ENCODE measurements around the gene DLGAP4. TPM values are rescaled to one million over a fixed set of nuclear protein-coding genes. Genes with fewer than 3 reads are reported as not detected.

DLGAP4 gene
- total and polyA plus RNA-seq, 2 of the 13 experiments (the other 11 are each of a cell fraction or from before 2014, with no cell fraction given): 15.2 to 26.7 TPM

DNA sequence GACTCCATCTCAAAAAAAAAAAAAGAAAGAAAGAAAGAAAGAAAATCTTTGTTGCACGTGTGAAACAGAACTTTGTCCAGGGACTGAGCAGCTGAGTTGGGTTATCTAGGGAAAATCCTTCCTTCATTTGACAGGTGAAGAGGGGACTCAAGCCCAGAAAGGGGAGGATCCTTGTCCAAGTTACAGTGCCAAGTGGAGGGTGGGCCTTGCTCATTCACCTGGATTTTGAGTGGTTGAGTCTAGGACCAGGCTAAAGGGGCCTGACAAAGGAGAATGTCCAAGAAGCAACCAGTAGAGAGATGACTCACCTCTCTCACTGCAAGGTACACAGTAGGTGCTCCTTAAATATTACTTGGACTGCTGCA lies 269.9 kb downstream of the DLGAP4 start:
- WGBS (ENCODE audit: low lambda C conversion rate): 31% methylated on average over 1 of the region's 1 CpG
- no peaks in the 10 kb centered on the region for H3K9me3 ChIP-seq (ENCODE audit: low read length)
- FAIRE-seq: no peak
- H3K79me2 ChIP-seq (ENCODE audit: insufficient read depth, low read length): peaks cover 56% of the 10 kb centered on the region
- peaks cover 21 to 25% of the 10 kb centered on the region in 2 experiments for H3K36me3 ChIP-seq (replicated peaks in 1 of 2; ENCODE audit: control insufficient read depth in 1 of 2, insufficient read depth in 2 of 2, low read length in 2 of 2)
- DNase-seq (ENCODE audit: low spot score): no peak
- TF ChIP-seq TEAD3 (CRISPR knock-in tag; optimal IDR thresholded peaks at IDR 0.05; ENCODE audit: borderline replicate concordance) (peak; percentile 19), ZKSCAN8 (CRISPR knock-in tag; IDR thresholded peaks at IDR 0.05; ENCODE audit: borderline replicate concordance) (0 out of 2 replicates have a peak, but pooled peaks have one; percentile 22), SOX13 (IDR thresholded peaks at IDR 0.05) (no peak), SOX13 (CRISPR knock-in tag; conservative IDR thresholded peaks at IDR 0.05 in 1 of 2, IDR thresholded peaks at IDR 0.05 in 1 of 2) (0 out of 4 replicates have a peak, but pooled peaks of 1 of the 2 experiments have one; percentile 7), FOSL2 (CRISPR knock-in tag; IDR thresholded peaks at IDR 0.05) (peak; percentile 44), EEA1 (CRISPR knock-in tag; IDR thresholded peaks at IDR 0.05; ENCODE audit: borderline replicate concordance) (no peak), SMYD3 (CRISPR knock-in tag; IDR thresholded peaks at IDR 0.05) (0 out of 2 replicates have a peak, but pooled peaks have one; percentile 36), RBFOX2 (IDR thresholded peaks at IDR 0.05; ENCODE audit: low read depth, low read length) (0 out of 2 replicates have a peak, but pooled peaks have one; percentile 19), HNRNPLL (IDR thresholded peaks at IDR 0.05; ENCODE audit: low read depth, low read length, poor library complexity, severe bottlenecking) (no peak)
- TF ChIP-seq, protein P1, sequence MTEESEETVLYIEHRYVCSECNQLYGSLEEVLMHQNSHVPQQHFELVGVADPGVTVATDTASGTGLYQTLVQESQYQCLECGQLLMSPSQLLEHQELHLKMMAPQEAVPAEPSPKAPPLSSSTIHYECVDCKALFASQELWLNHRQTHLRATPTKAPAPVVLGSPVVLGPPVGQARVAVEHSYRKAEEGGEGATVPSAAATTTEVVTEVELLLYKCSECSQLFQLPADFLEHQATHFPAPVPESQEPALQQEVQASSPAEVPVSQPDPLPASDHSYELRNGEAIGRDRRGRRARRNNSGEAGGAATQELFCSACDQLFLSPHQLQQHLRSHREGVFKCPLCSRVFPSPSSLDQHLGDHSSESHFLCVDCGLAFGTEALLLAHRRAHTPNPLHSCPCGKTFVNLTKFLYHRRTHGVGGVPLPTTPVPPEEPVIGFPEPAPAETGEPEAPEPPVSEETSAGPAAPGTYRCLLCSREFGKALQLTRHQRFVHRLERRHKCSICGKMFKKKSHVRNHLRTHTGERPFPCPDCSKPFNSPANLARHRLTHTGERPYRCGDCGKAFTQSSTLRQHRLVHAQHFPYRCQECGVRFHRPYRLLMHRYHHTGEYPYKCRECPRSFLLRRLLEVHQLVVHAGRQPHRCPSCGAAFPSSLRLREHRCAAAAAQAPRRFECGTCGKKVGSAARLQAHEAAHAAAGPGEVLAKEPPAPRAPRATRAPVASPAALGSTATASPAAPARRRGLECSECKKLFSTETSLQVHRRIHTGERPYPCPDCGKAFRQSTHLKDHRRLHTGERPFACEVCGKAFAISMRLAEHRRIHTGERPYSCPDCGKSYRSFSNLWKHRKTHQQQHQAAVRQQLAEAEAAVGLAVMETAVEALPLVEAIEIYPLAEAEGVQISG (CRISPR knock-in tag; IDR thresholded peaks at IDR 0.05): no peak
- TF ChIP-seq, protein P2, sequence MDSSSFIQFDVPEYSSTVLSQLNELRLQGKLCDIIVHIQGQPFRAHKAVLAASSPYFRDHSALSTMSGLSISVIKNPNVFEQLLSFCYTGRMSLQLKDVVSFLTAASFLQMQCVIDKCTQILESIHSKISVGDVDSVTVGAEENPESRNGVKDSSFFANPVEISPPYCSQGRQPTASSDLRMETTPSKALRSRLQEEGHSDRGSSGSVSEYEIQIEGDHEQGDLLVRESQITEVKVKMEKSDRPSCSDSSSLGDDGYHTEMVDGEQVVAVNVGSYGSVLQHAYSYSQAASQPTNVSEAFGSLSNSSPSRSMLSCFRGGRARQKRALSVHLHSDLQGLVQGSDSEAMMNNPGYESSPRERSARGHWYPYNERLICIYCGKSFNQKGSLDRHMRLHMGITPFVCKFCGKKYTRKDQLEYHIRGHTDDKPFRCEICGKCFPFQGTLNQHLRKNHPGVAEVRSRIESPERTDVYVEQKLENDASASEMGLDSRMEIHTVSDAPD (CRISPR knock-in tag; IDR thresholded peaks at IDR 0.05): 0 out of 2 replicates have a peak, but pooled peaks have one; percentile 21
- peak overlapping the region in 1 of 3 experiments; percentile 0; a peak in 1 of 6 replicates for H3K4me3 ChIP-seq (replicated peaks in 1 of 3; ENCODE audit: insufficient read depth in 1 of 3, low read depth in 2 of 3, low read length in 3 of 3)
- intact Hi-C loops (cut with micrococcal nuclease; ENCODE audit: unreplicated experiment): loop anchor here (10.0 kb wide), 1 partner anchor 111 kb away; no protein-coding TSS in a partner anchor
- peaks cover 41% of the 10 kb centered on the region for H3K4me1 ChIP-seq (ENCODE audit: insufficient read depth, low read length)
- H3K27me3 ChIP-seq (ENCODE audit: control insufficient read depth in 1 of 2, insufficient read depth in 2 of 2, low read length in 2 of 2): no peaks in the 10 kb centered on the region; a peak in 1 of 5 replicates
- BruUV-seq (replicated peaks): no TSS peak
- H3K4me2 ChIP-seq (ENCODE audit: low read depth, low read length): peak overlapping the region; percentile 90
- H4K20me1 ChIP-seq (ENCODE audit: insufficient read depth, low read length): peaks cover 30% of the 10 kb centered on the region
- POLR2A ChIA-PET: interaction anchor here (1.2 to 9.0 kb wide), 5 partner anchors 9 to 30 kb away, joined by 3 to 167 read pairs (median 11); partner anchors contain the start of gene RAB5IF
- ATAC-seq: no peak
- no peak overlapping the region for H2AFZ ChIP-seq (ENCODE audit: low read length)
- CTCF ChIA-PET (ENCODE audit: low intra/inter-chr PET ratio, low total read pairs): interaction anchor here (1.1 kb wide), 1 partner anchor 20 kb away, joined by 4 read pairs; no protein-coding TSS in a partner anchor
- peak overlapping the region; percentile 16 for H3K27ac ChIP-seq (ENCODE audit: extremely low read length, insufficient read depth, low read length)
- H3K9ac ChIP-seq (ENCODE audit: insufficient read depth, low read depth, low read length): no peak overlapping the region
- in situ Hi-C loops (cut with HindIII; ENCODE audit: extremely low pct_ligation_motif_present, low pct_unique_long_range_greater_than_20kb): no loop called here

Small RNA genes lying within 50 kb of the gene (small RNA-seq; reads per million reads assigned to genes)
- gene RF00017 (ENCODE audit: insufficient read depth in 2 of 3, insufficient read length in 3 of 3, low read depth in 2 of 3, low replicate concordance in 1 of 3): 0 reads per million in 3 experiments

Other genes starting within 250 kb of the DLGAP4 start
- 16.7 and 20.8 TPM in 2 replicates for gene EPB41L1, start 151.6 kb upstream of the DLGAP4 start, total RNA-seq (2016; rRNA removed; fragmentation: Illumina TruSeq; extraction: Trizol)
- 39.0 and 53.0 TPM in 2 replicates for gene EPB41L1, start 151.6 kb upstream of the DLGAP4 start, polyA plus RNA-seq (2011; rRNA removed)
- gene AAR2, start 69.9 kb upstream of the DLGAP4 start, total RNA-seq (2016; rRNA removed; fragmentation: Illumina TruSeq; extraction: Trizol): 46.2 and 56.5 TPM in 2 replicates
- gene AAR2, start 69.9 kb upstream of the DLGAP4 start, polyA plus RNA-seq (2011; rRNA removed): 45.2 and 50.5 TPM in 2 replicates
- 2.2 and 2.7 TPM in 2 replicates for gene MYL9, start 235.2 kb downstream of the DLGAP4 start, total RNA-seq (2016; rRNA removed; fragmentation: Illumina TruSeq; extraction: Trizol)
- gene MYL9, start 235.2 kb downstream of the DLGAP4 start, polyA plus RNA-seq (2011; rRNA removed): 0.87 and 1.1 TPM in 2 replicates

All from HepG2 (cell line).